HEK293 (cell line): ENCODE data around the gene HS6ST3.

Experiments used
- CTCF ChIA-PET: fragments of 350-600 bp; formaldehyde crosslinking; extraction: SDS; loops from one replicate; lab custom pipeline; 2021; ENCODE audit warnings: antibody characterized with exemption; lab: Yijun Ruan, JAX
- POLR2A ChIA-PET: fragments of 300-600 bp; formaldehyde crosslinking; extraction: SDS; loops from one replicate; lab custom pipeline; 2020; ENCODE audit warnings: antibody characterized with exemption, inconsistent platforms; lab: Yijun Ruan, JAX
- H3K27ac ChIP-seq: fragments of 200-500 bp; sonication (Bioruptor generic); 2 replicates; pipeline ENCODE4 v1.5.1; 2014; ENCODE audit warnings: low read depth, low read length, control low read depth, inconsistent platforms; ENCODE audit errors: extremely low read depth
- H3K36me3 ChIP-seq, 2 experiments: fragments of 200-500 bp in 1 of 2; sonication (Bioruptor generic) in 1 of 2; 1 replicate in 1 of 2; 2 replicates in 1 of 2; pipeline ENCODE4 v1.5.1; 2014 to 2017; ENCODE audit warnings: inconsistent platforms in 2 of 2, low read length in 2 of 2; ENCODE audit not compliant: control insufficient read depth in 2 of 2, insufficient read depth in 1 of 2
- H3K4me1 ChIP-seq: fragments of 200-500 bp; sonication (Bioruptor generic); 2 replicates; pipeline ENCODE4 v1.5.1; 2014; ENCODE audit warnings: mild to moderate bottlenecking, low read length, inconsistent platforms; ENCODE audit not compliant: control insufficient read depth, insufficient read depth
- H3K4me3 ChIP-seq: 2 replicates; pipeline ENCODE4 v1.5.1; 2011; ENCODE audit warnings: low read depth, mild to moderate bottlenecking, control low read depth, low read length, moderate library complexity
- H3K9me3 ChIP-seq: fragments of 200-500 bp; sonication (Bioruptor generic); 2 replicates; pipeline ENCODE4 v1.5.1; 2014; ENCODE audit warnings: low read depth, low read length, inconsistent platforms; ENCODE audit not compliant: control insufficient read depth, insufficient read depth
- GLIS2 ChIP-seq: fragments of 450-650 bp; formaldehyde crosslinking; IDR thresholded peaks from 2 replicates; pipeline ENCODE4 v1.5.1; 2016; ENCODE audit warnings: missing biosample characterization, missing genetic modification characterization
- KLF7 ChIP-seq: fragments of 450-650 bp; formaldehyde crosslinking; IDR thresholded peaks from 2 replicates; pipeline ENCODE4 v1.5.1; 2016; ENCODE audit warnings: missing biosample characterization, missing genetic modification characterization, borderline replicate concordance
- KLF9 ChIP-seq: fragments of 450-650 bp; formaldehyde crosslinking; IDR thresholded peaks from 2 replicates; pipeline ENCODE4 v1.5.1; 2016; ENCODE audit warnings: missing biosample characterization, missing genetic modification characterization, low read depth
- REPIN1 ChIP-seq: fragments of 450-650 bp; formaldehyde crosslinking; IDR thresholded peaks from 2 replicates; pipeline ENCODE4 v1.5.1; 2017; ENCODE audit warnings: missing biosample characterization, missing genetic modification characterization, low read depth
- SP7 ChIP-seq: fragments of 450-650 bp; formaldehyde crosslinking; IDR thresholded peaks from 2 replicates; pipeline ENCODE4 v1.5.1; 2016; ENCODE audit warnings: missing biosample characterization, missing genetic modification characterization
- ZFHX2 ChIP-seq: fragments of 450-650 bp; formaldehyde crosslinking; conservative IDR thresholded peaks from 2 replicates; pipeline ENCODE4 v1.5.1; 2016; ENCODE audit warnings: missing biosample characterization, missing genetic modification characterization
- ZNF121 ChIP-seq: fragments of 450-650 bp; formaldehyde crosslinking; IDR thresholded peaks from 2 replicates; pipeline ENCODE4 v1.5.1; 2016; ENCODE audit warnings: missing biosample characterization, missing genetic modification characterization
- ZNF2 ChIP-seq: fragments of 450-650 bp; formaldehyde crosslinking; IDR thresholded peaks from 2 replicates; pipeline ENCODE4 v1.5.1; 2016; ENCODE audit warnings: missing biosample characterization, missing genetic modification characterization
- ZNF239 ChIP-seq: fragments of 450-650 bp; formaldehyde crosslinking; IDR thresholded peaks from 2 replicates; pipeline ENCODE4 v1.5.1; 2016; ENCODE audit warnings: missing biosample characterization, missing genetic modification characterization
- ZNF302 ChIP-seq: fragments of 450-650 bp; formaldehyde crosslinking; IDR thresholded peaks from 2 replicates; pipeline ENCODE4 v1.5.1; 2016; ENCODE audit warnings: missing biosample characterization, missing genetic modification characterization, low read depth
- ZNF548 ChIP-seq: fragments of 450-650 bp; formaldehyde crosslinking; IDR thresholded peaks from 2 replicates; pipeline ENCODE4 v1.5.1; 2016; ENCODE audit warnings: missing biosample characterization, missing genetic modification characterization
- ZNF677 ChIP-seq: fragments of 450-650 bp; IDR thresholded peaks from 2 replicates; pipeline ENCODE4 v1.5.0; 2018; ENCODE audit warnings: missing biosample characterization, mild to moderate bottlenecking, missing genetic modification characterization, moderate library complexity
- ZNF768 ChIP-seq: fragments of 450-650 bp; formaldehyde crosslinking; IDR thresholded peaks from 2 replicates; pipeline ENCODE4 v1.5.1; 2018; ENCODE audit warnings: missing biosample characterization, mild to moderate bottlenecking, missing genetic modification characterization
- ZNF776 ChIP-seq: fragments of 450-650 bp; formaldehyde crosslinking; IDR thresholded peaks from 2 replicates; pipeline ENCODE4 v1.5.0; 2017; ENCODE audit warnings: missing biosample characterization, missing genetic modification characterization, borderline replicate concordance
- ZNF791 ChIP-seq: fragments of 450-650 bp; formaldehyde crosslinking; IDR thresholded peaks from 2 replicates; pipeline ENCODE4 v1.5.1; 2016; ENCODE audit warnings: missing biosample characterization, missing genetic modification characterization
- ZNF837 ChIP-seq: fragments of 450-650 bp; formaldehyde crosslinking; IDR thresholded peaks from 2 replicates; pipeline ENCODE4 v1.5.1; 2016; ENCODE audit warnings: missing biosample characterization, missing genetic modification characterization
- TF ChIP-seq, protein P1 (sequence below): fragments of 450-650 bp; formaldehyde crosslinking; IDR thresholded peaks from 2 replicates; pipeline ENCODE4 v1.5.1; 2016; ENCODE audit warnings: missing biosample characterization, missing genetic modification characterization, borderline replicate concordance
- TF ChIP-seq, protein P2 (sequence below): fragments of 450-650 bp; formaldehyde crosslinking; IDR thresholded peaks from 2 replicates; pipeline ENCODE4 v1.5.1; 2017; ENCODE audit warnings: missing biosample characterization, missing genetic modification characterization
- TF ChIP-seq, protein P3 (sequence below): fragments of 450-650 bp; formaldehyde crosslinking; IDR thresholded peaks from 2 replicates; pipeline ENCODE4 v1.5.1; 2016; ENCODE audit warnings: missing biosample characterization, missing genetic modification characterization
- TF ChIP-seq, protein P4 (sequence below): IDR thresholded peaks from 2 replicates; pipeline ENCODE4 v1.6.1; 2011; ENCODE audit warnings: mild to moderate bottlenecking, low read depth, low read length, borderline replicate concordance
- TF ChIP-seq, protein P5 (sequence below): fragments of 450-650 bp; formaldehyde crosslinking; IDR thresholded peaks from 2 replicates; pipeline ENCODE4 v1.5.1; 2016; ENCODE audit warnings: missing biosample characterization, missing genetic modification characterization, borderline replicate concordance
- TF ChIP-seq, protein P6 (sequence below): fragments of 450-650 bp; formaldehyde crosslinking; IDR thresholded peaks from 2 replicates; pipeline ENCODE4 v1.5.1; 2016; ENCODE audit warnings: missing biosample characterization, missing genetic modification characterization

HS6ST3 gene

DNA sequence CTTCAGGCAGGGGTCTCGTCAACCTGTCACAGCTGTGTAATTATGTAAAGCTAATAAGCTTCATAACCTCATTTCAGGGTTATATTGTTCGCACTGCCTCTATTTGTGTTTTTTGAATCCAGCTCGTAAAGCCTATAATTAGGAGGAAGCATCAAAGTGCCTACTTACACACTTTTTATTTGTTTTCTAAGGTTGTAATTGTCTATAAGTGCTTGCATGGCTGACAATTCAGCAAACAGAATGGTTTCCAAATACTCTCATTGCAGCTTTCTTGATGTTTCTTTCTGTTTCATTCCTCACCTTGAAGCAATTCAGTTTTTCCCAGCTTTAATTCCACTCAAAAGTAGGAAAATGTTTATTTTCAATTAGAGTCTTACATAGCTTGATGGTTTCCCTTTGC, 336.3 kb downstream of the HS6ST3 start:
- H3K36me3 ChIP-seq, result no peaks in the 10 kb centered on the region
- no peaks in the 10 kb centered on the region for H3K9me3 ChIP-seq
- ChIA-PET POLR2A (no interaction called here), CTCF (no interaction called here)
- H3K27ac ChIP-seq, result no peak overlapping the region
- H3K4me1 ChIP-seq, result no peaks in the 10 kb centered on the region
- H3K4me3 ChIP-seq, result no peak overlapping the region
- TF ChIP-seq REPIN1 (tag by site-specific recombination) (no peak), ZNF548 (no peak), ZNF768 (no peak), ZNF302 (tag by site-specific recombination) (no peak), ZNF121 (tag by site-specific recombination) (no peak), ZNF837 (tag by site-specific recombination) (no peak), ZNF791 (no peak), ZNF776 (no peak), ZNF239 (tag by site-specific recombination) (no peak), ZNF2 (tag by site-specific recombination) (no peak), SP7 (peak; percentile 69)
- TF ChIP-seq, protein P1, sequence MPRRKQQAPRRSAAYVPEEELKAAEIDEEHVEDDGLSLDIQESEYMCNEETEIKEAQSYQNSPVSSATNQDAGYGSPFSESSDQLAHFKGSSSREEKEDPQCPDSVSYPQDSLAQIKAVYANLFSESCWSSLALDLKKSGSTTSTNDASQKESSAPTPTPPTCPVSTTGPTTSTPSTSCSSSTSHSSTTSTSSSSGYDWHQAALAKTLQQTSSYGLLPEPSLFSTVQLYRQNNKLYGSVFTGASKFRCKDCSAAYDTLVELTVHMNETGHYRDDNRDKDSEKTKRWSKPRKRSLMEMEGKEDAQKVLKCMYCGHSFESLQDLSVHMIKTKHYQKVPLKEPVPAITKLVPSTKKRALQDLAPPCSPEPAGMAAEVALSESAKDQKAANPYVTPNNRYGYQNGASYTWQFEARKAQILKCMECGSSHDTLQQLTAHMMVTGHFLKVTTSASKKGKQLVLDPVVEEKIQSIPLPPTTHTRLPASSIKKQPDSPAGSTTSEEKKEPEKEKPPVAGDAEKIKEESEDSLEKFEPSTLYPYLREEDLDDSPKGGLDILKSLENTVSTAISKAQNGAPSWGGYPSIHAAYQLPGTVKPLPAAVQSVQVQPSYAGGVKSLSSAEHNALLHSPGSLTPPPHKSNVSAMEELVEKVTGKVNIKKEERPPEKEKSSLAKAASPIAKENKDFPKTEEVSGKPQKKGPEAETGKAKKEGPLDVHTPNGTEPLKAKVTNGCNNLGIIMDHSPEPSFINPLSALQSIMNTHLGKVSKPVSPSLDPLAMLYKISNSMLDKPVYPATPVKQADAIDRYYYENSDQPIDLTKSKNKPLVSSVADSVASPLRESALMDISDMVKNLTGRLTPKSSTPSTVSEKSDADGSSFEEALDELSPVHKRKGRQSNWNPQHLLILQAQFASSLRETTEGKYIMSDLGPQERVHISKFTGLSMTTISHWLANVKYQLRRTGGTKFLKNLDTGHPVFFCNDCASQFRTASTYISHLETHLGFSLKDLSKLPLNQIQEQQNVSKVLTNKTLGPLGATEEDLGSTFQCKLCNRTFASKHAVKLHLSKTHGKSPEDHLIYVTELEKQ, result no peak
- TF ChIP-seq, protein P2, sequence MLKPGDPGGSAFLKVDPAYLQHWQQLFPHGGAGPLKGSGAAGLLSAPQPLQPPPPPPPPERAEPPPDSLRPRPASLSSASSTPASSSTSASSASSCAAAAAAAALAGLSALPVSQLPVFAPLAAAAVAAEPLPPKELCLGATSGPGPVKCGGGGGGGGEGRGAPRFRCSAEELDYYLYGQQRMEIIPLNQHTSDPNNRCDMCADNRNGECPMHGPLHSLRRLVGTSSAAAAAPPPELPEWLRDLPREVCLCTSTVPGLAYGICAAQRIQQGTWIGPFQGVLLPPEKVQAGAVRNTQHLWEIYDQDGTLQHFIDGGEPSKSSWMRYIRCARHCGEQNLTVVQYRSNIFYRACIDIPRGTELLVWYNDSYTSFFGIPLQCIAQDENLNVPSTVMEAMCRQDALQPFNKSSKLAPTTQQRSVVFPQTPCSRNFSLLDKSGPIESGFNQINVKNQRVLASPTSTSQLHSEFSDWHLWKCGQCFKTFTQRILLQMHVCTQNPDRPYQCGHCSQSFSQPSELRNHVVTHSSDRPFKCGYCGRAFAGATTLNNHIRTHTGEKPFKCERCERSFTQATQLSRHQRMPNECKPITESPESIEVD (tag by site-specific recombination), result peak; percentile 59; the same call in 1 of the 2 replicates
- TF ChIP-seq, protein P3, sequence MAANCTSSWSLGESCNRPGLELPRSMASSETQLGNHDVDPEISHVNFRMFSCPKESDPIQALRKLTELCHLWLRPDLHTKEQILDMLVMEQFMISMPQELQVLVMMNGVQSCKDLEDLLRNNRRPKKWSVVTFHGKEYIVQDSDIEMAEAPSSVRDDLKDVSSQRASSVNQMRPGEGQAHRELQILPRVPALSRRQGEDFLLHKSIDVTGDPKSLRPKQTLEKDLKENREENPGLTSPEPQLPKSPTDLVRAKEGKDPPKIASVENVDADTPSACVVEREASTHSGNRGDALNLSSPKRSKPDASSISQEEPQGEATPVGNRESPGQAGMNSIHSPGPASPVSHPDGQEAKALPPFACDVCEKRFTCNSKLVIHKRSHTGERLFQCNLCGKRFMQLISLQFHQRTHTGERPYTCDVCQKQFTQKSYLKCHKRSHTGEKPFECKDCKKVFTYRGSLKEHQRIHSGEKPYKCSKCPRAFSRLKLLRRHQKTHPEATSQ, result no peak

DNA sequence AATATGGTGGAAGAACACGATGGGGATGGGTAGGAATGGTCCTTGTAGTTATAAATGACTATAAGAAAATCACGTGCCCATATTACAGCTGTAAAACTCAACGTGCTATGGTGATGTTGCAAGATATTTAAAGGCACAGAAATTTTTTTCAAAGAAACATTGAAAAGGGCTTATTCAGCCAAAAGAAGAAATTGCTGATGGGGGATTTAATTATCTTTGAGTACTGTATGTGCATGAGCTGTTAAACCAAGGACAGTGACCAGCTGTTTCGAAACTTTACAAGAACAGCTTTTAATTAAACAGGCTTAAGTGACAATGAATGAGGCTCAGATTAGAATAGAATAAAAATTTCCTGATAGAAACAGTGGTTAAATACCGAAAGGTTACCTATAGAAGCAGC, 339.0 kb downstream of the HS6ST3 start:
- no peaks in the 10 kb centered on the region for H3K9me3 ChIP-seq
- no peaks in the 10 kb centered on the region for H3K4me1 ChIP-seq
- no peaks in the 10 kb centered on the region for H3K36me3 ChIP-seq
- H3K27ac ChIP-seq, result no peak overlapping the region
- TF ChIP-seq KLF9 (tag by site-specific recombination), result no peak
- peak; percentile 84 for TF ChIP-seq ZNF677
- no peak overlapping the region for H3K4me3 ChIP-seq
- CTCF ChIA-PET, result no interaction called here
- POLR2A ChIA-PET, result no interaction called here

DNA sequence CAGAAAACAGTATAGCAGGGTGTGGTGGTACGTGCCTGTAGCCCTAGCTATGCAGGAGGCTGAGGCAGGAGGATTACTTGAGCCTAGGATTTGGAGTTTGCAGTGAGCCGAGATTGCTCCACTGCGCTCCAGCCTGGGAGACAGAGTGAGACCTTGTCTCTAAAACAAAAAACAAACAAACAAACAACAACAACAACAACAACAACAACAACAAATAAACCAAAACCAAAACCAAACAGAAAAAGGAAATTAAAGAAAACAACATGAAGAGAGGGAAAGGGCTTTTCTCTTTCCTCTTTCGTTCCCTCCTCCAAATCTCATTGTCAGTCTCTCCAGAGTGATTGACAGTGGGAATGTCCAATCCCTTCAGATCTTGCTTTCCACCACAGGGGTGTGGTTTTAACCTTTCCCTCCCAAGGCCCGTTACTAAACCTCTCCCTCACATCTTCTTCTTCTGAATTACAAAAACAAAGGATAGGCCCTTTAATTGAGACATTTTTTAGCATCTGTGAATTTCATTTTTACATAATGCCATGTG, 341.2 kb downstream of the HS6ST3 start:
- no peaks in the 10 kb centered on the region for H3K36me3 ChIP-seq
- ChIA-PET CTCF (no interaction called here), POLR2A (no interaction called here)
- H3K9me3 ChIP-seq, result no peaks in the 10 kb centered on the region
- H3K27ac ChIP-seq, result no peak overlapping the region
- H3K4me3 ChIP-seq, result no peak overlapping the region
- no peaks in the 10 kb centered on the region for H3K4me1 ChIP-seq
- TF ChIP-seq, protein P4, sequence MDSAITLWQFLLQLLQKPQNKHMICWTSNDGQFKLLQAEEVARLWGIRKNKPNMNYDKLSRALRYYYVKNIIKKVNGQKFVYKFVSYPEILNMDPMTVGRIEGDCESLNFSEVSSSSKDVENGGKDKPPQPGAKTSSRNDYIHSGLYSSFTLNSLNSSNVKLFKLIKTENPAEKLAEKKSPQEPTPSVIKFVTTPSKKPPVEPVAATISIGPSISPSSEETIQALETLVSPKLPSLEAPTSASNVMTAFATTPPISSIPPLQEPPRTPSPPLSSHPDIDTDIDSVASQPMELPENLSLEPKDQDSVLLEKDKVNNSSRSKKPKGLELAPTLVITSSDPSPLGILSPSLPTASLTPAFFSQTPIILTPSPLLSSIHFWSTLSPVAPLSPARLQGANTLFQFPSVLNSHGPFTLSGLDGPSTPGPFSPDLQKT, result no peak
- TF ChIP-seq KLF7 (tag by site-specific recombination), result no peak
- TF ChIP-seq, protein P5, sequence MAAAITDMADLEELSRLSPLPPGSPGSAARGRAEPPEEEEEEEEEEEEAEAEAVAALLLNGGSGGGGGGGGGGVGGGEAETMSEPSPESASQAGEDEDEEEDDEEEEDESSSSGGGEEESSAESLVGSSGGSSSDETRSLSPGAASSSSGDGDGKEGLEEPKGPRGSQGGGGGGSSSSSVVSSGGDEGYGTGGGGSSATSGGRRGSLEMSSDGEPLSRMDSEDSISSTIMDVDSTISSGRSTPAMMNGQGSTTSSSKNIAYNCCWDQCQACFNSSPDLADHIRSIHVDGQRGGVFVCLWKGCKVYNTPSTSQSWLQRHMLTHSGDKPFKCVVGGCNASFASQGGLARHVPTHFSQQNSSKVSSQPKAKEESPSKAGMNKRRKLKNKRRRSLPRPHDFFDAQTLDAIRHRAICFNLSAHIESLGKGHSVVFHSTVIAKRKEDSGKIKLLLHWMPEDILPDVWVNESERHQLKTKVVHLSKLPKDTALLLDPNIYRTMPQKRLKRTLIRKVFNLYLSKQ (tag by site-specific recombination), result no peak
- TF ChIP-seq, protein P6, sequence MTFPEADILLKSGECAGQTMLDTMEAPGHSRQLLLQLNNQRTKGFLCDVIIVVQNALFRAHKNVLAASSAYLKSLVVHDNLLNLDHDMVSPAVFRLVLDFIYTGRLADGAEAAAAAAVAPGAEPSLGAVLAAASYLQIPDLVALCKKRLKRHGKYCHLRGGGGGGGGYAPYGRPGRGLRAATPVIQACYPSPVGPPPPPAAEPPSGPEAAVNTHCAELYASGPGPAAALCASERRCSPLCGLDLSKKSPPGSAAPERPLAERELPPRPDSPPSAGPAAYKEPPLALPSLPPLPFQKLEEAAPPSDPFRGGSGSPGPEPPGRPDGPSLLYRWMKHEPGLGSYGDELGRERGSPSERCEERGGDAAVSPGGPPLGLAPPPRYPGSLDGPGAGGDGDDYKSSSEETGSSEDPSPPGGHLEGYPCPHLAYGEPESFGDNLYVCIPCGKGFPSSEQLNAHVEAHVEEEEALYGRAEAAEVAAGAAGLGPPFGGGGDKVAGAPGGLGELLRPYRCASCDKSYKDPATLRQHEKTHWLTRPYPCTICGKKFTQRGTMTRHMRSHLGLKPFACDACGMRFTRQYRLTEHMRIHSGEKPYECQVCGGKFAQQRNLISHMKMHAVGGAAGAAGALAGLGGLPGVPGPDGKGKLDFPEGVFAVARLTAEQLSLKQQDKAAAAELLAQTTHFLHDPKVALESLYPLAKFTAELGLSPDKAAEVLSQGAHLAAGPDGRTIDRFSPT (tag by site-specific recombination), result no peak
- no peak for TF ChIP-seq ZFHX2 (tag by site-specific recombination)
- no peak for TF ChIP-seq GLIS2 (tag by site-specific recombination)
